Mesothelial cell of epicardium (in vitro differentiated cells): ENCODE results near the gene L3MBTL1. TPM values are rescaled to one million over a fixed set of nuclear protein-coding genes. Genes with fewer than 3 reads are reported as not detected.

Source experiments
- DNase-seq, 2 experiments: peaks; one replicate each; pipeline ENCODE4 v3.0.0; 2021; ENCODE audit warnings: low spot score in 2 of 2; ENCODE audit not compliant: unreplicated experiment in 2 of 2
- H3K27ac Mint-ChIP-seq: 2 replicates; pipeline ENCODE4 v1.8.0; 2021; ENCODE audit warnings: mixed read lengths
- H3K27me3 Mint-ChIP-seq: 2 replicates; pipeline ENCODE4 v1.8.0; 2021; ENCODE audit warnings: low read depth, mixed read lengths
- H3K36me3 Mint-ChIP-seq: 2 replicates; pipeline ENCODE4 v1.8.0; 2021; ENCODE audit warnings: mixed read lengths
- H3K4me1 Mint-ChIP-seq: 2 replicates; pipeline ENCODE4 v1.8.0; 2021; ENCODE audit warnings: mixed read lengths
- H3K4me3 Mint-ChIP-seq: 2 replicates; pipeline ENCODE4 v1.8.0; 2021; ENCODE audit warnings: mild to moderate bottlenecking, moderate library complexity, mixed read lengths
- H3K9me3 Mint-ChIP-seq: 2 replicates; pipeline ENCODE4 v1.8.0; 2021; ENCODE audit warnings: mixed read lengths
- CTCF ChIP-seq: fragments of 200-600 bp; sonication (generic); IDR thresholded peaks from one replicate; pipeline ENCODE4 v1.5.0; 2021; ENCODE audit warnings: antibody characterized with exemption; ENCODE audit not compliant: unreplicated experiment
- total RNA-seq: library from RNA; stranded (reverse); gene quantifications from 3 replicates; pipeline ENCODE4 v1.2.1, GENCODE V29; 2021

Gene L3MBTL1
- total RNA-seq, 1 donor from 2014 or later = 46.7 TPM

- TF ChIP-seq CTCF = no peak
- H3K4me1 Mint-ChIP-seq = peaks cover 26% of the 10 kb centered on the region
- H3K27ac Mint-ChIP-seq = no peak overlapping the region
Observed at GRCh38 chr20:43461894-43462659, 45.4 kb upstream of the L3MBTL1 start.

GRCh38 chr20:43462660-43463526 is 44.6 kb upstream of the L3MBTL1 start:
- H3K36me3 Mint-ChIP-seq = peaks cover 51% of the 10 kb centered on the region
- H3K27ac Mint-ChIP-seq = peak overlapping the region; percentile 32
- no peak for TF ChIP-seq CTCF
- no peak overlapping the region for H3K4me3 Mint-ChIP-seq
- DNase-seq = no peak
- H3K9me3 Mint-ChIP-seq = no peaks in the 10 kb centered on the region
- peaks cover 26% of the 10 kb centered on the region for H3K4me1 Mint-ChIP-seq
- H3K27me3 Mint-ChIP-seq = no peaks in the 10 kb centered on the region

More at GRCh38 chr20:43461894-43462659, 45.4 kb upstream of the L3MBTL1 start:
- H3K9me3 Mint-ChIP-seq = no peaks in the 10 kb centered on the region
- H3K4me3 Mint-ChIP-seq = no peak overlapping the region
- H3K36me3 Mint-ChIP-seq = peaks cover 48% of the 10 kb centered on the region
- no peak for DNase-seq
- no peaks in the 10 kb centered on the region for H3K27me3 Mint-ChIP-seq

GRCh38 chr20:43463527-43464218 is 43.8 kb upstream of the L3MBTL1 start:
- H3K27ac Mint-ChIP-seq = peak overlapping the region; percentile 32
- no peak for TF ChIP-seq CTCF
- peaks cover 51% of the 10 kb centered on the region for H3K36me3 Mint-ChIP-seq
- no peak for DNase-seq
- H3K4me3 Mint-ChIP-seq = no peak overlapping the region
- H3K9me3 Mint-ChIP-seq = no peaks in the 10 kb centered on the region
- no peaks in the 10 kb centered on the region for H3K27me3 Mint-ChIP-seq
- H3K4me1 Mint-ChIP-seq = peaks cover 26% of the 10 kb centered on the region

- no peak for DNase-seq
- Mint-ChIP-seq H3K4me1 (peaks cover 21% of the 10 kb centered on the region), H3K27ac (peak overlapping the region; percentile 7), H3K36me3 (peaks cover 51% of the 10 kb centered on the region), H3K9me3 (no peaks in the 10 kb centered on the region), H3K27me3 (no peaks in the 10 kb centered on the region), H3K4me3 (no peak overlapping the region)
- no peak for TF ChIP-seq CTCF
Observed at GRCh38 chr20:43464219-43464790, 43.2 kb upstream of the L3MBTL1 start.

GRCh38 chr20:43465625-43465943 is 41.9 kb upstream of the L3MBTL1 start:
- H3K4me1 Mint-ChIP-seq = peaks cover 11% of the 10 kb centered on the region
- H3K9me3 Mint-ChIP-seq = no peaks in the 10 kb centered on the region
- no peak for DNase-seq
- TF ChIP-seq CTCF = no peak
- peaks cover 48% of the 10 kb centered on the region for H3K36me3 Mint-ChIP-seq
- no peaks in the 10 kb centered on the region for H3K27me3 Mint-ChIP-seq
- H3K4me3 Mint-ChIP-seq = no peak overlapping the region
- no peak overlapping the region for H3K27ac Mint-ChIP-seq
